Liver (tissue), 2 donors: Measurements from ENCODE around the gene ROPN1B.

ENCODE experiments used
- TF ChIP-seq, protein P1 (sequence below): fragments of 150-350 bp; IDR thresholded peaks from 2 replicates; pipeline ENCODE4 v1.5.1; 2017; ENCODE audit warnings: improper control_type of control experiment, low read depth, low read length; ENCODE audit not compliant: missing input control
- TF ChIP-seq, protein P2 (sequence below): IDR thresholded peaks from 2 replicates; pipeline ENCODE4 v1.6.1; 2016; ENCODE audit warnings: antibody characterized with exemption
- TF ChIP-seq, protein P3 (sequence below): IDR thresholded peaks from 2 replicates; pipeline ENCODE4 v1.6.1; 2016; ENCODE audit warnings: antibody characterized with exemption
- donor health status: healthy.

DNA sequence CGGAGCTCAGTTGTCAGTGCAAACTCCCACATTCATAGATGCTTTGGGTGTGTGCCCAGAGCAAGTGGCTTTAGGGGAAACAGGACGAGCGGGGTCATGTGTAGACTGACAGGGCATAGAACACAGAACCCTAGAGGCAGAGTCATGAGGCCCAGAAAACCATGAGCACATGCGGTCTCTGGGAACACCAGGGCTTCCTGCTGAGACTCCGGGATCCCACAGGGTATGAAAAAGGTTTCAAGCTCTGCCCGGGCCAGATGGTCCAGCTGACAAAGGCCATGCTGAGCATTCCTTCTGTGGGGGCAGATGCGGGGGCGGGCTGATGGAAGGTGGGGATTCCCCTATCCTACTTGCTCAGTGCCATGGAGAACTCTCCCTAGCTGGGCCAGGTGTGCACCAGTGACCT lies 44.8 kb downstream of the ROPN1B start:
- TF ChIP-seq, protein P1, sequence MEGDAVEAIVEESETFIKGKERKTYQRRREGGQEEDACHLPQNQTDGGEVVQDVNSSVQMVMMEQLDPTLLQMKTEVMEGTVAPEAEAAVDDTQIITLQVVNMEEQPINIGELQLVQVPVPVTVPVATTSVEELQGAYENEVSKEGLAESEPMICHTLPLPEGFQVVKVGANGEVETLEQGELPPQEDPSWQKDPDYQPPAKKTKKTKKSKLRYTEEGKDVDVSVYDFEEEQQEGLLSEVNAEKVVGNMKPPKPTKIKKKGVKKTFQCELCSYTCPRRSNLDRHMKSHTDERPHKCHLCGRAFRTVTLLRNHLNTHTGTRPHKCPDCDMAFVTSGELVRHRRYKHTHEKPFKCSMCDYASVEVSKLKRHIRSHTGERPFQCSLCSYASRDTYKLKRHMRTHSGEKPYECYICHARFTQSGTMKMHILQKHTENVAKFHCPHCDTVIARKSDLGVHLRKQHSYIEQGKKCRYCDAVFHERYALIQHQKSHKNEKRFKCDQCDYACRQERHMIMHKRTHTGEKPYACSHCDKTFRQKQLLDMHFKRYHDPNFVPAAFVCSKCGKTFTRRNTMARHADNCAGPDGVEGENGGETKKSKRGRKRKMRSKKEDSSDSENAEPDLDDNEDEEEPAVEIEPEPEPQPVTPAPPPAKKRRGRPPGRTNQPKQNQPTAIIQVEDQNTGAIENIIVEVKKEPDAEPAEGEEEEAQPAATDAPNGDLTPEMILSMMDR: no peak
- TF ChIP-seq, protein P2, sequence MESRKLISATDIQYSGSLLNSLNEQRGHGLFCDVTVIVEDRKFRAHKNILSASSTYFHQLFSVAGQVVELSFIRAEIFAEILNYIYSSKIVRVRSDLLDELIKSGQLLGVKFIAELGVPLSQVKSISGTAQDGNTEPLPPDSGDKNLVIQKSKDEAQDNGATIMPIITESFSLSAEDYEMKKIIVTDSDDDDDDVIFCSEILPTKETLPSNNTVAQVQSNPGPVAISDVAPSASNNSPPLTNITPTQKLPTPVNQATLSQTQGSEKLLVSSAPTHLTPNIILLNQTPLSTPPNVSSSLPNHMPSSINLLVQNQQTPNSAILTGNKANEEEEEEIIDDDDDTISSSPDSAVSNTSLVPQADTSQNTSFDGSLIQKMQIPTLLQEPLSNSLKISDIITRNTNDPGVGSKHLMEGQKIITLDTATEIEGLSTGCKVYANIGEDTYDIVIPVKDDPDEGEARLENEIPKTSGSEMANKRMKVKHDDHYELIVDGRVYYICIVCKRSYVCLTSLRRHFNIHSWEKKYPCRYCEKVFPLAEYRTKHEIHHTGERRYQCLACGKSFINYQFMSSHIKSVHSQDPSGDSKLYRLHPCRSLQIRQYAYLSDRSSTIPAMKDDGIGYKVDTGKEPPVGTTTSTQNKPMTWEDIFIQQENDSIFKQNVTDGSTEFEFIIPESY: no peak
- TF ChIP-seq, protein P3, sequence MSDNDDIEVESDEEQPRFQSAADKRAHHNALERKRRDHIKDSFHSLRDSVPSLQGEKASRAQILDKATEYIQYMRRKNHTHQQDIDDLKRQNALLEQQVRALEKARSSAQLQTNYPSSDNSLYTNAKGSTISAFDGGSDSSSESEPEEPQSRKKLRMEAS: no peak
